AG10803 (cell line): ENCODE measurements around the gene PJA1.

Experiments used
- DNase-seq: peaks from one replicate; pipeline ENCODE4 v3.0.0; 2010; ENCODE audit warnings: low read depth
- H3K4me3 ChIP-seq: 2 replicates; pipeline ENCODE4 v1.5.1; 2011; ENCODE audit warnings: mild to moderate bottlenecking, low read length, control low read depth
- CTCF ChIP-seq: conservative IDR thresholded peaks from 2 replicates; pipeline ENCODE4 v1.5.1; 2011; ENCODE audit warnings: mild to moderate bottlenecking, low read length, control low read depth, inconsistent platforms

The PJA1 gene

DNA sequence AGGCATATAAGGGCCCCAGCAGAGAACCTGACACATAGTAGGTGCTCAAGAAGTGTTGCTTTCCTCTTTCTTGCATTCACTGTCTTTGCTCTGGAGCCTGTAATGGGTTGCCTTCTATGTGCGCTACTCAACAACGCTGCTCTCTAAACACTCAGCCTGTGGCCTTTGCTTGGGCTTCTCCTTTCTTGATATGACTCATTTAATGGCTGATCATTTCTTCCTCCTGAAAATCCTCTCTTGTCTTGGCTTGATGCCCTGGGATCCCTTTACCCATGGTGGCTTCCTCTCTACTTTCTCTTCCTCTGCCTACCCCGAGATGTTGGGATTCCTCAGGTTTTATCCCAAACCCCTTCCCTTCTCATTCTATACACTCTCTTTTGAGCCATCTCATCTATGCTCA lies 19.9 kb upstream of the PJA1 start:
- TF ChIP-seq CTCF: no peak
- no peak overlapping the region for H3K4me3 ChIP-seq
- no peak for DNase-seq

DNA sequence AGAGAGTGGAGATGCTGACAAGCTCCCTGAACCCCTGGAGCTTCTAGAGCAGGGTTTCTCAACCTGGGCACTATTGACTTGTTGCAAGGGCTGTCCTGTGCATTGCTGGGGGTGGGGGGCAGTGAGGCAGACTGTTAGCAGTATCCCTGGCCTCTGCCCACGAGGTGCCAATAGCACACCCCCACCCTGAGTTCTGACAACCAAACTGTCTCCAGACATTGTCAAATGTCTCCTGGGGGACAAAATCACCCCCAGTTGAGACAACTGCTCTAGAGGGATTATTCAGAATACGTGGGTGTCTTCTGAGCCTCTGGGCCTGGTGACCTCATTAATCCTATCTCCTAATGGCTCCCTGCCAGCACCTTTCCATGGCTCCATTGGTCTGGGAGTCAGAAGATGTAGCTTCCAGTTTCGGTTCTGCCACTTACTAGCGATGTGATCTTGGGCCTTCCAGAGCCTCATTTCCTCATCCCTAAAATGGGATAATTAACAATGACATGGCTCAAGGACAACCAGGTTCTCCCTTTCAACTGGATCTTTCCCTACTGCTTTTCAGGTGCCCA lies 17.6 kb upstream of the PJA1 start:
- TF ChIP-seq CTCF: no peak
- DNase-seq: no peak
- H3K4me3 ChIP-seq: no peak overlapping the region

DNA sequence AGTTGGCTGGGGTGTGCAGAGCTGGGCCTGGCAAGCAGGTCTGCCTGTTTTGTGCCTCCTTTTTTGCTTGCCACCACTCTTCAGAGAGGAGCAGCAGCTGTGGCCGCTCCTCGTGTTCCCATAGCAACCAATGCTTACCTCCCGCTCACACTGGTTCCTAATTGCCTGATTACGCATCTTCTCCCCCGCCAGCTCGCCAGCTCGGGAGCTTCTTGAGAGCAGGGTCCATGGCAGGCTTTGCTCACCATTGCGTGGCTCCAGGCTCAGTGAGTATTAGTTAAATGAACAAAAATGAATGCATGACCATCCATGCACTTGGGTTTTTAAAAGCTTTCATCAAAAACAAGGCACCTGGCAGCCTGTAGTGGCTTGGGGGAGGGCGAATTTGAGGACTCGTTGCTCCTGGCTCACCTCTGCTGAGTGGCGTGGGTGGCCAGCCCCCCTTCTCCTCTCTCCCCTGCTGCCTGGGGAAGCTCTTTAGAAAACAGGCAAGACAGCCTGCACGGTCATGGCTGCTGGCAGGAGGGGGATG lies 14.2 kb upstream of the PJA1 start:
- peak; percentile 3 for DNase-seq
- H3K4me3 ChIP-seq: no peak overlapping the region
- no peak for TF ChIP-seq CTCF

GRCh38 chrX:69178592-69178991 lies 13.3 kb upstream of the PJA1 start:
- no peak for TF ChIP-seq CTCF
- DNase-seq: no peak
- no peak overlapping the region for H3K4me3 ChIP-seq

DNA sequence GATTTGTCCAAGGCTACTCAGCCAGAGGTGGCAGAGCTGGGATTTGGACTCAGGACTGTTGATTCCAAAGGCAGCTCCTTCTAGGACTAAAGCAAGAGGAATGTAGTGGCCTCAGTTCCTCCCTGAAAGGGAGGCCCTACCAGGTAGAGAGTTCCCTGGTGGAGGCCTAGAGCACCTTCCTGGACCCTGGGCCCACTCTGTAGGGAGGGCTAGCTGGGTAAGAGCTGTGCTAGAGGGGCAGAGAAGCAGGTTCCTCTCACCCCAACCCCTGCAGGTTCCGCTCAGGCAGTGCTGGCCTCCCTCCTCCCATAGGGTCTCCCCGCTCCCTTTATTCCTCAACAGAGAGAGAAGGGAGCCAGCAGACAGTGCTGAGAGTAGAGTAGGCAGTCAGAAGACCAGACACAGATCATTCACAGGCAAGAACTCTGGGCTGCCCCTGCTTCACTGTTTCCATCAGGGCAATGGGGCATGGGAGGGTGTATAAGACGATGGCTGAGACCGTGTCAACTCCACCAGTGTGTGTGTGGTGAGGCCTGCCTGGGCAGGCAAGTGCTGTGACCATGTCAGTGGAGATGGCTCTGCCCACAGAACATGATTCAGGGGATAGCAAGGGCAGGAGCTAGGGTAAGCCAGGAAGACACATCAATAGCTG lies 12.4 kb upstream of the PJA1 start:
- no peak for TF ChIP-seq CTCF
- no peak overlapping the region for H3K4me3 ChIP-seq
- no peak for DNase-seq

DNA sequence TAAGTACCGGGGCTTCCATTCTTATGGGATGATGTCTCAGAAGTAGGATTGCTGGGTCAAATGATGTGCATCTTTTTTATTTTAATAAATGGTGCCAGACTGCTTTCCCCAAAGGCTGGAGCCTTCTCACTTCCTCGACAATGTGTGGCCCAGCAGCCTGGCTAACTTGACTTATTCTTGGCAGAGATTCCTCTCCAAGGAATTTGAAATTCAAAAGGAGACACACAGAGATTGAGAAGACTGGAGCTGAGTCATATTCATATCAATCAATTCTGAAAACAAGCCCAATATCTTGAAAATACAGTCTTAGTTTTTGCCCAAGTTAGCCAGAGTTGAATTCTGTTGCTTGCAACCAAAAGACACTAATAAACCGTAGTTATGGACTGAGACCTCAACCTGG lies 10.8 kb upstream of the PJA1 start:
- no peak for DNase-seq
- no peak for TF ChIP-seq CTCF
- no peak overlapping the region for H3K4me3 ChIP-seq

GRCh38 chrX:69173906-69174305 lies 8.7 kb upstream of the PJA1 start:
- TF ChIP-seq CTCF: no peak
- no peak for DNase-seq
- H3K4me3 ChIP-seq: no peak overlapping the region
